Astrocyte of the cerebellum (primary cell): Measurements from ENCODE around the gene PILRA.
"Not testable (repeated sequence)": the region's sequence is repeated elsewhere in the genome, so short reads cannot be mapped to it uniquely, and the experiment has no call there.

ENCODE experiments used
- DNase-seq: peaks from one replicate; pipeline ENCODE4 v3.0.0-alpha.2; 2011; ENCODE audit warnings: low read depth
- H3K4me3 ChIP-seq: 2 replicates; pipeline ENCODE4 v1.5.1; 2011; ENCODE audit warnings: mild to moderate bottlenecking, low read depth, low read length, moderate library complexity
- CTCF ChIP-seq: IDR thresholded peaks from 2 replicates; pipeline ENCODE4 v1.5.1; 2012; ENCODE audit warnings: low read length, low read depth, moderate library complexity, mild to moderate bottlenecking; ENCODE audit errors: missing control alignments
- in situ Hi-C: cut with HindIII; loops from 2 replicates; pipeline ENCODE4 v1.10.0; 2017; ENCODE audit warnings: low sequenced_read_pairs

The PILRA gene

GRCh38 chr7:100373261-100373831 is at the start of gene PILRA:
Gene PILRA (plus strand): TSS chr7:100373487. CDS start chr7:100373657, 170 bp downstream.
- no peak for DNase-seq
- no peak within 1 kb of the TSS for H3K4me3 ChIP-seq
- in situ Hi-C loops = no loop called here
- TF ChIP-seq CTCF = no peak

- DNase-seq, in situ Hi-C loops, H3K4me3 ChIP-seq: not testable (repeated sequence)
Measured at GRCh38 chr7:100324194-100324593, 49.1 kb upstream of the PILRA start.

- DNase-seq, in situ Hi-C loops, H3K4me3 ChIP-seq: not testable (repeated sequence)
Measured at GRCh38 chr7:100325671-100326070, 47.6 kb upstream of the PILRA start.

- DNase-seq, in situ Hi-C loops, H3K4me3 ChIP-seq: not testable (repeated sequence)
Measured at GRCh38 chr7:100326914-100327313, 46.4 kb upstream of the PILRA start.

- in situ Hi-C loops = not testable (repeated sequence)
- H3K4me3 ChIP-seq = peak overlapping the region; percentile 53
- DNase-seq = peak; percentile 78
Measured at GRCh38 chr7:100335566-100336466, 37.5 kb upstream of the PILRA start.

GRCh38 chr7:100338083-100338696 is 35.1 kb upstream of the PILRA start:
- H3K4me3 ChIP-seq, in situ Hi-C loops: not testable (repeated sequence)
- peak; percentile 20 for DNase-seq

GRCh38 chr7:100341286-100341685 is 32.0 kb upstream of the PILRA start:
- H3K4me3 ChIP-seq, in situ Hi-C loops, DNase-seq: not testable (repeated sequence)

- TF ChIP-seq CTCF = no peak
- no peak for DNase-seq
- in situ Hi-C loops = no loop called here
- H3K4me3 ChIP-seq = no peak overlapping the region
Measured at GRCh38 chr7:100342765-100343164, 30.5 kb upstream of the PILRA start.

GRCh38 chr7:100344124-100344559 is 29.1 kb upstream of the PILRA start:
- H3K4me3 ChIP-seq, DNase-seq, in situ Hi-C loops: not testable (repeated sequence)
- peak; percentile 52 for TF ChIP-seq CTCF

GRCh38 chr7:100344560-100345287 is 28.6 kb upstream of the PILRA start:
- not testable (repeated sequence) for H3K4me3 ChIP-seq
- in situ Hi-C loops = loop anchor here (5.0 kb wide), 1 partner anchor 68 kb away; no protein-coding TSS in a partner anchor

More at GRCh38 chr7:100344560-100345287, 28.6 kb upstream of the PILRA start:
- peak; percentile 8 for DNase-seq
